M059J (cell line): ENCODE results near the gene RGS16. TPM values are rescaled to one million over a fixed set of nuclear protein-coding genes. Genes with fewer than 3 reads are reported as not detected.

Experiments used
- DNase-seq: peaks from one replicate; pipeline ENCODE4 v3.0.0-alpha.2; 2012; ENCODE audit warnings: low read depth
- total RNA-seq: library from RNA; depleted of rRNA; stranded (reverse); fragments of >200 nt; shearing (Covaris generic); gene quantifications from 2 replicates; pipeline ENCODE4 v1.2.3, GENCODE V29; 2014

Gene RGS16
- total RNA-seq, 1 experiment from 2014 or later = not detected

DNA sequence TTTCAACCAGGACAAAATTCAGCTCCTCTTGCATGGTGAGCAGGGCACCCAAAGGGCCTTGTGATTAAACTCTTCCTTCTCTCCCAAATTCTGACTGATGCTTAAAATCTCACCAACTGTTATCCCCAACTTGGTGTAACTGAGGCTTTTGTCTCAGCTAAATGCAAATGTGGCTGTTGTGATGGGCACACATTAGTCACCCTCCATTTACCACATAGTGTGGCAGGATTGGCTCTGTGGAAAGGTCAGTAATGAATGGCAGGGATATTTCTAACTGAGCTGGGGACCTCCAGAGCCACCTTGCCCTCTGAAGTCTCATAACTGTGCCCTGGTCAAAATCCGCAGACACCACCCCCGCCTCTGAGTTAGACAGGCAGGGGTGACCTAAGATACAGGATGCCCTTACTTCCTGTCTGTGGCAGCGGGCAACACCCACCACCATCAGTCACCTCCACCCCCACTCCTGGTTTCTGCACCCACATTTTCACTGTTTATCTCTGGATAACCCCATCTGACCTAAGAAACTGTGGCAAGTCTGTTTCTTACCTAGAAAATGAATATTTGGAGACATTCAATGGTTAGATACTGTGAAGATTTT, 25.4 kb upstream of the RGS16 start:
- DNase-seq = no peak

DNA sequence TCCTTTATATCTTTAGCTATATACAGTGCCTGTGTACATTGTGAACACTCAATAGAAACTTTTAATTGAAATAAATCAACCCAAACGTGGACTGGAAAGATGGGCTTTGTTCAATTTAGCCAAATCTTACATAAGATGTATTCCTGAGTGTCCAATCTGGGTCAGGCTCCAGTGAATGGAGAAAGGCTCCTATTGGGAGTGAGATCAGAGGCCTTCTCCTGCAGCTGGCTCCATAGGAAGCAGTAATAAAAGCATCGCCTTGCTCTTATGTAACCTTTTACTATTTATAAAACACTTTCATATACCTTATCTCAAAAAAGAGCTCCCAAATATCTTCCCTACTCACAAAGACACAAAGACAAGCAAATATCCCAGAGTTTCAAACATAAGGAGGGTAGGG, 24.9 kb upstream of the RGS16 start:
- DNase-seq = no peak

DNA sequence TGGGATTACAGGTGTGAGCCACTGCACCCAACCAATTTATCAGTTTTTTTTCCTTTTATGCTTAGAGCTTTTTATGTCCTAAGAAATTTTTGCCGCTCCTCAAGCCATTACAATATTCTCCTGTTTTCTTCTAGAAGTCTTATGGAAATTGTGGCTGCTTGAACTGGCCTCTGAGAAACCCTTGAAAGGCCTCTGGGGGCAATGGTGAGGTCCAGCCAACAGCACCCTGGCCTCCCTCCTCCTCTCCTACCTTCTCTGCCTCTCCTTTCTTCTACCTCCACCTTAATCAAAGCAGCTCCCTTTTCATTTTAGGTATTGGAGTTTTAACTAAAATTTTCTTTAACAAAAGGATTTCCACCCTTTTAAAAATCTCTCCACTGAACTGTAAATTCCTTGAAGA, 24.5 kb upstream of the RGS16 start:
- DNase-seq = no peak

DNA sequence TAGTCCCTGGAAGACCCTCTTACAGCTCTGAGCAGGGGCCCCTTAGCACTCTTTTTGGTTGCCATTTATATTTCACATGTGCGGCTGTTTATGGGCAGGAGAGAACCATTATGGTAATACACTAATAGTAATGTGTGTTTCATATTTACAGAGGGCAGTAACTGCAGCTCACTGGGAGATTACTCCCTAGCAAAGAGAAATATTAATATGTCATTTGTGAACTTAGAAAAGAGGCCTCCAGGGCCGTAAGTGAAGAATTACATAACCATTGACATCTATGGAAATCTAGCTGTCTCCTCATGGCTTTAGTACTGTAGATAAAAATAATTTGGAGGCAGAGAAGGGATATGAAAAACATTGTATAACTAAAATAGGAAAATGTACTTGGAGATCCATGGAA, 23.4 kb upstream of the RGS16 start:
- DNase-seq = no peak

DNA sequence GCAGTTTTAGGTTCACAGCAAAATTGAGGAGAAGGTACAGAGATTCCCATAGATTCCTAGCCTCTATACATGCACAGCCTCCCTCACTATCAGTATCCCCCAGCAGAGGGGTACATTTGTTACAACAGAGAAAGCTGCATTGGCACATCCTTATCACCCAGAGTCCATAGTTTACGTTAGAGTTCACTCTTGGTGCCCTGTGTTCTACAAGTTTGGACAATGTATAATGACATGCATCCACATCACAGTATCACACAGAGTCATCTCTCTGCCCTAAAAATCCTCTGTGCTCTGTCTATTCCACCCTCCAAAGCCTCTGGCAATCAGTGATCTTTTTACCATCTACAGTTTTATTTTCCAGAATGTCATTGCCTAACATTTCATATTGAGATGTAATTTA, 22.3 kb upstream of the RGS16 start:
- no peak for DNase-seq

DNA sequence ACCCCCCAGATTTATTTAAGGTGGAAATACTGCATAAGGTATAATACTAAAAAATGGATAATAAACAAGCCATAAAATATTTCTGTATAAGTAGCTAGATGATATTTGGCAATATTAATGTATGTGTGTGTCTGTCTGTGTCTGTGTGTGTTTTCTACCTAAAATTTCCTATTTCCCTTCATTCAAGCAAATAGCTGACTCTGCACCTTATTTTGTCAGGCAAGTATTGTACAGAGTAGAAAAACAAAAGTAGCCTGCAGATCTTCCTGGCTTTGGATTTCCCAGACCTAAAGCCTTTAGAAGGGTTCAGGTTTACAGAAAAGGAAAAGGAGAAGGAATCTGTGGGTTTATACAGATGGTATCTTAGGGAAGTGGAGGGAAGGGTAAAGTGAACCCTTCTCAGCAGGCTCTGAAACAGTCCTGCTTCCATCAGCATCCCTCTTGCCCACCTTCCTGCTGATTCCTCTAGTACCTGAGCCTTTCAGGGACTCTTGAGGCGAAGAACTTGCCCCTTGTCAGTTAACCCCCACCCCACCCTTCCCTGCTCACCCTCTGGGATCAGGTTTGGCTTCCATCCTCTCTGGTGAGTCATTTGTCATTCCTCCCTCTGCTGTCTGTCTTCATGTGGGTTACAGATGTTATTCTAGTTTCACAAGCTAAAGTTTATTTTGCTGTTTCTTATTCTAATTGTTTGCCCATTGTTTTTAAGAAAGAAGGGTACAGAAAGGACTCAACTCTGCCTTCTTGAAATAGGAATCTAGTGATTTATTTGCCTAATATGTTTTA, 21.7 kb upstream of the RGS16 start:
- DNase-seq = no peak

DNA sequence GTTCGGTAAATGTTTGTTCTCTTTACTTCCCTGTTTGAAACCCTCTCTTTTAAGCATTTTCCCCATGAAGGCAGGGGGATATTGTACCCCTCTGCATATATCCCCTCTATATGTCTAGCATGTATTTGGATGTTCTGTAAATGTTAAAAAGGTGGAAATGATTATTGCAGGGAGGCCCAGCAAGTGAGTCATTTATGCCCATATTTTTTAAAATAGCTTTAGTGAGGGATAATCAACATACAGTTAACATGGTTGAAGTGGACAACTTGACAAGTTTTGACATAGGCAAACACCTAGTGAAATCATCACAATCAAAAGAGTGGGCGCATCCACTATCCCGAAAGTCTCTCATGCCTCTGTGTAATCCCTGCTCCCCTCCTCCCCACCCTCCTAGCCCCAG, 20.8 kb upstream of the RGS16 start:
- no peak for DNase-seq

DNA sequence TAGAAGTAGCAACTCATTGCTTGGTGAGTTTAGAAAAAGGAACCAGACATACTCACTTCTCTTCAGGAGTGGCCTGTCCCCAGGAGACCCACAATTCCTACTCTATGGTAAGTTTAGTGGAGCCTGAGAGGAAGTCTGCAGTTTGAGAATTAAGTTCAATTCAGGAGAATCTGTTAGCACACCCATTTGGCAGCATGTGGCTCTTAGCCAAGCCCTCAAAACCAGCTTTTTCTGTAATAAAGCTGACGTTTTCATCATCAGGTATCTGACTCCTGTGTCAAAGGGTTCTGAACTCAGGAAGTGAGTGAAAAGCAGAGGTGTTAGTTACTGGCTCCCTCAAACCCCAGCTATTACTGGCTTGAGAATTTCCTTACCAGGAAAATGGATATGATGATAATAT, 20.4 kb upstream of the RGS16 start:
- DNase-seq = no peak

DNA sequence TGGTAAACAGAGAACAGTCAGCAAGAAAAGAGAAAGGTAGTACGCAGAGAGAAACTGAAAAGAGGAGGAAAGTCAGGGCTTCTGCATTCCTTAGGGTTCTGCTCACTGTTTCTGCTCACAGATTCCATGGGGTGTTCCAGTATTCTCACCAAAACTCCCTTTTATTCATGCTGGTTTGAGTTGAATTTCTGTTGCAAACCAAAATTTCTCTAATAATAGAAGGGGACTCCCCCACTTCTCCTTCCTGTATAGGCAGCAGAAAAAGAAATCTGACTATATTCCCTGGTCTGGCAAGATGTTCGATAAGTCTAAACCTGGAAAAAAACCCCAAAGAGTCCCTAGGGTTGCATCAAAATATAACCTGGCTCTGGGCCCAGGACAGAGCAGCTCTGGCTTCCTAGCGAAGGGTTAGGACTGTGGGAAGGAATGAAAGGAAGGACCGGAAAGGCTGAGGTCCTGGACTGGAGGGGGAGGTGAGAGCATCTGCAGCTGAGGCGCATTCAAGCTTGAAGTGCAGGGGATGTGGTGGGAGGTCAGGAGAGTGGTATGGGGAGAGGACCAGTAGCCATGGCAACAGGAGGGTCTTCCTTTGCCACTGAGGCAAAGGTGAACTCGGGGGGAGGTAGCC, 18.8 kb upstream of the RGS16 start:
- no peak for DNase-seq

DNA sequence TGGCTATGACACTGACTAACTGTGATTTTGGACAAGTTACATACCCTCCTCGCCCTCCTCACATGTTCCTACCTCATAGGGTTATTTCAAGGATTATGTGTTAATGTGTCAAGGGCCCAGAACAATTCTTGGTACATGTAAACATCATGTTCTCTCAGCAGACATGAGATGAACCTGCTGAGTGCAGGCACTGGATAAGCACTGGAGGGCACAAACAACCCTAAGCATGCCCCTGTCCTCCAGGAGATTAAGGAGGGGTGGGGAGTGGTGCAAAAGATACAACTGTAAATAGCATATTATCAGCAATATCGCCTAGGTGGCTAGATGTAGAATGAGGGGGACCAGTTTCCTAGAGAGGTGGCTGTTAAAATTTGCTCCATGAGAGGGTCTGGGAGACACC, 17.7 kb upstream of the RGS16 start:
- DNase-seq = no peak

DNA sequence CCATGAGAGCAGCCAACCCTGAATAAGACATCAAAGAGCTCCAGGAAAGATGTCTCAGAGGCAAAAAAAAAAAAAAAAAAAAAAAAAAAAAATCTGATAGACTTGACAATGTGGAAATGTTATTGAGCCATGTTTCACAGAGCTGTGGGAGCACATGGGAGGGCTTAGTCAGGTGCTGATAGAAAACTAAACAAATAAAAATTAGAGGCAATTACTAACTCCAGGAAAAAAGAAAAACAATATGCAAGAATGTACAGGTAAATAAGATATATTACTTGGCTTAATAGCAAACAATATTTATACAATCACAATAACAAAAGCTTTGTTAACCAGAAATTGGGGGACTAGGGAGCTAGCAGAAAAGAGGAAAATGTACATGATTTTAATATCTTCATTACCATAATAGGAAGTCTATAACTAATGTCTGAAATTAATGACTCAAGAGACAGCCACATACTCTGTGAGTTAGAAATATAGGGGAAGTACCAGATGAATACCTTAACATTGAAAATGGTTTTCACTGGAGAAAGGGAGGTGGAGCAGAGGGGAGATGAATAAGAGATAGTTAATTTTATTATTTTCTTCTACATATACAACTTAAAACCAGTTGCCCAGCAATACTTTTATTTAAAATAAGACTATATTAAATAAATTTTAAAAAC, 16.9 kb upstream of the RGS16 start:
- no peak for DNase-seq

DNA sequence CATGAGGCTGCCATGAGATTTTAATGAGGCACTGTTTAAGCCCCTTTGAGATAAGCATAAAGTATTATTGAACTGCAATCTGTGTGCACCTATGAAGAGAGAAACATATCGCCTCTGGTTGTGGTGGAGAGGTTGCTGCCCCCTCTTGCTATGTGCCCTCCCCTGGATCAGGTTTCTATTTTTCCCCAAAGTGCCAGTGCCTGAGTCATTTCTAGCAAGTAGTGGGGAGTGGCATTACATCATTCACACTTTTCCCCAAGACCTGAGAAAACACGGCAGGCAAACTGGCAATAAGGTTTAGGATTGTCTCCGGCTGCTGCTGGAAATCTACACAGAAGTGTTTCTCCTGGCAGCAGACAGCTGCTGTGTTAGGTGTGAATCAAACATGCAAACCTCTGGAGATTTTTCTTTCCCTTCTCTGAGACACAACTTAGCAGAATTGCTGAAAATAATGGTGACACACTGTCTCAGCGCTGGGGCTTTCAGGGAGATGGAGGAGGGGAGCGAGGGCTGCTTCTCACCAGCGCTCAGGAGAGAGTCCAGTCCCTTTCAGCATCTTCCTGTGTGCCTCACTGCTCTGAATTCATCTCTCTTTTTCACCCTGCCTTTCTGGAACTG, 13.7 kb upstream of the RGS16 start:
- DNase-seq = peak; percentile 36

DNA sequence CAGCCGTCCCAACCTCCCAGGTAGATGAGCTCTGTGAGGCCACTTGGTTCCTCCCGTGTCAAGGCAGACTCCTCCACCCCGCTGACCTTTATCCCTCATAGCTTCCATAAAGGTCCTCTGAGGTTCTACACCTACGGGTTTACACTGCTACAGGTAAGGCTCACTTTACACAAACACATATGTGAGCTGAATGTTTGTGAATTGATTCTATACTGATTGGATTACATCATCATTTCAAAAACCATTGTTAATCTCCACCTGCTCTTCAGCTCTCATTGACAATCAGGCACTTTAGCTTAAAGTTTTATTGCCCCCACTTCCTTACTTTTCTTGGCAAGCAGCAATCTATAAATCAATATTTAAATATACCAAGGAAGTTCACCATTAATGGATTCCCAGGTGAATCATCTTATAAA, 12.8 kb upstream of the RGS16 start:
- DNase-seq = no peak

DNA sequence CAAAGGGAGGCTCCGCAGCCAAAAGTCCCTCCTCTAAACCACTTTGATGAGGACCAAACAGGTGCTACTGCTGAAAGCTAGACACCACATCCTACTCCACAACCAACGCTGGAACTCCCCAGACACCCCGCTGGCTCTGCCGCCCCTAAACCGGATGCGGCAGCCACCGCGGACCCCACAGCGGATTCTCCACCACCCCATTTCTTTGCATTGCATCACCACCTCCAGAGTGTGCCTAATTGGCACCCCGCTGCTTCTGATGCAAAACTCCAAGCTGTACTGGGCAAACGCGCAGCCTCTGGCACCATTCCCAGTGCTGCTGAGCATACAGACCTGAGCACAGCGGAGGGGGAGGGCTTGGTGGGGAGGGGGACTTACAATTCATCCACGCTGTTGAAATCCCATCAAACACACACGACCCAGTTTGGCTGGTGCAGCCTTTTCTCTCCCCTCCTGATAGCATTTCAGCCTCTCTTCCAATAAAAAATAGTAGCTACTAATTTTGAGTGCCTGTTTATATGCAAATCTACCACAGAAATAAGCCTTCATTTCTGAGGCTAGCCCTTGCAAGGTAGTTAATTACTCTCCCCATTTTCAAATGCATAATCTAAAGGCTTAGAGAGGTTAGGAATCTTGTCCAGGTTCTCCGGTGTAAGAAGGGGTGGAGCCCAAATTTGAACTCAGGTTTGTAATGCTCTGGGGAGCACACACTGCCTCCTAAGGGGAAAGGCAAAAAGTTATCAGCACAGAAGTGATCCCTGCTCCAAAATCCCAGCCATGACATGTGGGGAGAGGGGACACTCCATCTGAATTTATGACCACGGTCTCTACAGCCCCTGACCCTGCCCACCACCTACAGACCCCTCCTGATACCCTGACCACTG, 12.2 kb upstream of the RGS16 start:
- DNase-seq = peak; percentile 42

DNA sequence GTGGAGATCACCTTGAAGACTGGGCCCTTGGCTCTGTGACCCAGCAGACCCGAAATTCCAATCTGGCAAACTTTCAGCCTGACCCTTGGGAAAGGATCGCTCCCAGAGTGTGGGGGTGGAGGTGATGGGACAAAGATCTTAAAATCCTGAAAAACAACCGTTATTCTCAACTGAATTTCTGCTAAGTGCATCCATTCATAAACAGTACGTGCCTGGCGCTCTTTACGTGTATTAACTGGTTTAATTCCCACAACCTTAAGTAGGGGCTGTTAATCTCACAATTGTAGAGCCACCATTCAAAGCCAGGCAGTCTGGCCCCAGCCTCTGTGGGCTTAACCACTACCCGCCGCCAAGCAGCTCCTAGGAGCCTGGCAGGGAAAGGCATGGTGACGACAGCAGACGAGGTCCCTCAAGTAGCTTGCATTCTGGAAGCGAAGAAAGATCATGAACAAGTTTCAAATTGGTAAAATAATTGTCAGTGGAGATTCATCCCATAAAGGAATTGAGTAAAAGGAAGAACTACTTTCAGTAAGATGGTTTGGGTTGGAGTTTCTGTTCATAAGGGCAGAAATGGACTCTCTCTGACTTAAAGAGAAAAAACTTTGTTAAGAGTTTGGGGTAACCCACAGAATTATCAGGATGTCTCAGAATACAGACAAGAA, 11.4 kb upstream of the RGS16 start:
- peak; percentile 42 for DNase-seq

DNA sequence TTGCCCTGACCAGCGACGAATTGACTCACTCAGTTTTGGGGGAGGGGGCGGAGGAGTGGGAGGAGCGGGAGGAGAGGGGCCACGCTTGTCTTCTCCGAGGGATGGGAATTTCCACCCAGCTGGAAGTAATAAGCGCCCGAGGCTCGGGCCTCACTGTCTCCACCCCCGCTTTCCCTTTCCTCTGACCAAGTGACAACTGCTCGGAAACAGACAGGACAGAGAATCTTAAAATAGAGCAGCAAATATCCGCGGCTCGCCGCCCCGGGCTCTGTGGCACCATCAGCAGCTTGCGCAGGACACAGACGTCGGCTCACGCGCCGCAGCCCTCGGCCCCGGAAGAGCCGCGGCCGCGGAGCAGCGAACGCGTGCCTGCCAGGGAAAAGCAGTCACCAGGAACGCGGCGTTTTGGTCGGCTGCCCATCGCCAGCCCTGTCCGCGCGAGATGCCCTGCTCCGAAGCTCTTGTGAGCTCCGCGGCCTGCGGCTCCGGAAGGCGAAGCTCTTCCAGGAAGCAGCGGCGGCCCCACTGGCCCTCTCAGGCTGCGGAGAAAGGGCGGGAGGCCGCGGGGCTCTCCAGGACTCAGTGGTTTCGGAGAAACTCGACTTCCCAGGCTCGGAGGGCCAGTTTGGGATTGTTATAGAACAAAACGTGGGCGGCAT, 10.7 kb upstream of the RGS16 start:
- peak; percentile 86 for DNase-seq

DNA sequence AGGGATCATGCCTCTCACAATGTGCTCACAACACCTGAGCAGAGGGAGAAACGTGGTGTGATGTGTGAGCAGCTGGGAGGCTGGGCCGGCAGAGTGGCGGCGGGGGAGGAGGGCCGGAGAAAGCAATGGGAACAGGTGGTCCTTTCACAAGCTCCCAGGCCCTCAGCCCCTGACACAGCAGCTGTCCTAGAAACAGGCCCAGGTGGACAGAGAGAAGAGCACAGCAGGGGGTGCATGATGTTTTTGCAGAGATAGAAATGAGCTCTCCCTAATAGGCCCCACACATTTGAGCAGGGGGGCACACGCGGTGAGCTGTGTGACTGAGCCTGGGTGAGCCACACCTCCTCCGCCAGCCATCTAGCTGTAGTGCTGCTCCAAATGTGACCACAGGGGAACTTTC, 7.6 kb upstream of the RGS16 start:
- no peak for DNase-seq

DNA sequence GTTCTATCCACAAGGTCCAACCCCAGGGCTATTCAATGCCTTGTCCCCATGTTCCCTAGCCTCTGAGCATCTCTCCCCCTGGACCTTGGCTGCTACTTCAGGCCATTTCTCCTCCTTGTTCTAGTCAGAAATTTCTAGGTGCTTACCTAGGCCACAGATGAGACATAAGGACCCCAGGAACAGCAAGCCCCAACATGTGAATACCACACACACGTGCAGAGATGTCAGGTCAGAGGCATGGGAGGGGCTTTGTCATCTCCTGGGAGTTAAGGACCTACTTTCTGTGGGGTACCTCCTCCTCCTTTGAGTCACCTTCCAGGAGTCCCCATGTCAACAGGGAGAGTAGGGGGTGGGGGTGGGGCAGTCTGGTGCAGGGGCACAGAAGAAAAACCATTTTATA, 7.1 kb upstream of the RGS16 start:
- DNase-seq = no peak

DNA sequence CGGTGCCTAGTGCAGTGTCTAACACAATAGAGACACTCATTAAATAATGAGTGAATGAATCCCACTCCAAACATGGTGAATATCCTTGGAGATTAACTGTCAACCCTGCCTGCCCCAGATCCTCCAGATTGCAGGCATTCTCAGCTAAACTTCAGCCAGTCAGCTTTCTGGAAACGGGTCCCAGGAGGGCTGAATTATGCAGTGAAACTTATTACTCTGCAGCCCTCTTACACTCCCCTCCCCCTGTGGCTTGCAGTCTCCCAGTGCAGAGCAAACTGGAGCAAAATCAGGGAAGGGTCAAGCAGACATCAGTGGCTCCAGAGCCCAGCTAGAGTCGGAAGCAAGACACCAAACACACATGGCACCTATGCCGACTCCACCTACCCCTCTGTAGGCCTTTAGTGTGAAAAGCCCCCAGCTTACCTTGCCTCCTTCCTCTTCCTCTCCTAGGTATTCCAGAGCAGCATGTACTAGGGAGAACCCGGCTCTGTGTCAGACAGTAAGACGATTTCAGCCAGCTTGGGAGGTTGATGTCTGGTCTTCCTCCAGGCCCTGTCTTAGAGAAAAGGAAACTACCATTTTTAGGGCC, 6.5 kb upstream of the RGS16 start:
- no peak for DNase-seq
